Ishikawa (cell line): ENCODE data around the gene GALNT8.

Source experiments
- CEBPB ChIP-seq: IDR thresholded peaks from 2 replicates; pipeline ENCODE4 v1.6.1; 2012
- CREB1 ChIP-seq: IDR thresholded peaks from 2 replicates; pipeline ENCODE4 v1.6.1; 2012; ENCODE audit warnings: low read depth
- EGR1 ChIP-seq: IDR thresholded peaks from 2 replicates; pipeline ENCODE4 v1.6.1; 2012
- EP300 ChIP-seq: IDR thresholded peaks from 2 replicates; pipeline ENCODE4 v1.6.1; 2012; ENCODE audit warnings: borderline replicate concordance
- FOXM1 ChIP-seq: IDR thresholded peaks from 2 replicates; pipeline ENCODE4 v1.6.1; 2012; ENCODE audit warnings: low read depth, borderline replicate concordance
- MAX ChIP-seq: IDR thresholded peaks from 2 replicates; pipeline ENCODE4 v1.6.1; 2012
- NFIC ChIP-seq: IDR thresholded peaks from 2 replicates; pipeline ENCODE4 v1.6.1; 2012
- RAD21 ChIP-seq: IDR thresholded peaks from 2 replicates; pipeline ENCODE4 v1.6.1; 2012; ENCODE audit warnings: low read depth
- REST ChIP-seq: IDR thresholded peaks from 2 replicates; pipeline ENCODE4 v1.6.1; 2012; ENCODE audit warnings: low read depth, mild to moderate bottlenecking
- TAF1 ChIP-seq: IDR thresholded peaks from 2 replicates; pipeline ENCODE4 v1.6.1; 2012; ENCODE audit warnings: low read depth, mild to moderate bottlenecking
- TCF12 ChIP-seq: IDR thresholded peaks from 2 replicates; pipeline ENCODE4 v1.6.1; 2012; ENCODE audit warnings: low read depth
- TEAD4 ChIP-seq: IDR thresholded peaks from 2 replicates; pipeline ENCODE4 v1.6.1; 2012
- USF1 ChIP-seq: IDR thresholded peaks from 2 replicates; pipeline ENCODE4 v1.6.1; 2012
- YY1 ChIP-seq: IDR thresholded peaks from 2 replicates; pipeline ENCODE4 v1.6.1; 2012; ENCODE audit warnings: low read depth
- ZBTB7A ChIP-seq: IDR thresholded peaks from 2 replicates; pipeline ENCODE4 v1.6.1; 2012; ENCODE audit warnings: low read depth

Gene GALNT8

GRCh38 chr12:4779749-4780148, 59.5 kb downstream of the GALNT8 start:
- TF ChIP-seq TAF1, result no peak
- TF ChIP-seq CEBPB, result no peak
- TF ChIP-seq CREB1, result no peak
- no peak for TF ChIP-seq TEAD4
- no peak for TF ChIP-seq USF1
- no peak for TF ChIP-seq TCF12
- TF ChIP-seq EGR1, result no peak
- no peak for TF ChIP-seq REST
- TF ChIP-seq EP300, result no peak
- no peak for TF ChIP-seq RAD21

- TF ChIP-seq RAD21, result no peak
- no peak for TF ChIP-seq EGR1
- no peak for TF ChIP-seq CREB1
- no peak for TF ChIP-seq CEBPB
- TF ChIP-seq MAX, result no peak
- TF ChIP-seq NFIC, result no peak
- TF ChIP-seq TEAD4, result no peak
- no peak for TF ChIP-seq TCF12
- TF ChIP-seq ZBTB7A, result no peak
- TF ChIP-seq FOXM1, result no peak
- TF ChIP-seq EP300, result no peak
- no peak for TF ChIP-seq YY1
- no peak for TF ChIP-seq USF1
- no peak for TF ChIP-seq REST
These were observed 60.7 kb downstream of the GALNT8 start for GRCh38 chr12:4780641-4781611.

- TF ChIP-seq EP300, result no peak
- TF ChIP-seq REST, result no peak
- TF ChIP-seq TCF12, result no peak
- TF ChIP-seq TEAD4, result no peak
- no peak for TF ChIP-seq EGR1
- TF ChIP-seq ZBTB7A, result no peak
- TF ChIP-seq MAX, result no peak
- TF ChIP-seq CREB1, result no peak
- TF ChIP-seq NFIC, result no peak
- TF ChIP-seq USF1, result no peak
- TF ChIP-seq TAF1, result no peak
- no peak for TF ChIP-seq FOXM1
- no peak for TF ChIP-seq CEBPB
- no peak for TF ChIP-seq RAD21
- no peak for TF ChIP-seq YY1
These were observed 64.3 kb downstream of the GALNT8 start for GRCh38 chr12:4784404-4785054.
